Caco-2 (cell line): Measurements from ENCODE around the gene SPINK4. TPM values are rescaled to one million over a fixed set of nuclear protein-coding genes. Genes with fewer than 3 reads are reported as not detected.
A peak's percentile ranks its signal among the peaks of the same experiment; 100 is the strongest.

Source experiments
- BruUV-seq: library from RNA; stranded (reverse); fragments of 400-500 nt; replicated peaks from 2 replicates; lab custom pipeline; 2021; lab: Mats Ljungman, UMichigan
- CTCF ChIA-PET: fragments of 300-600 bp; sonication (Branson Sonifier 250); formaldehyde crosslinking; loops from one replicate; lab custom pipeline; 2022; ENCODE audit warnings: antibody characterized with exemption; lab: Charles Lee
- POLR2A ChIA-PET: fragments of 300-600 bp; sonication (Branson Sonifier 250); formaldehyde crosslinking; loops from one replicate; lab custom pipeline; 2022; ENCODE audit warnings: antibody characterized with exemption; lab: Charles Lee
- DNase-seq, 2 experiments: peaks; one replicate each; pipeline versions ENCODE4 v3.0.0 to v3.0.0-alpha.2; 2020 to 2022
- H3K27me3 ChIP-seq: replicated peaks from 2 replicates; pipeline ENCODE4 v1.6.0; 2011; ENCODE audit warnings: low read length; ENCODE audit not compliant: control insufficient read depth, insufficient read depth
- H3K36me3 ChIP-seq: 2 replicates; pipeline ENCODE4 v1.5.1; 2011; ENCODE audit warnings: low read length; ENCODE audit not compliant: control insufficient read depth, insufficient read depth
- H3K4me1 ChIP-seq: fragments of 250-450 bp; sonication (Bioruptor Pico); 2 replicates; pipeline ENCODE4 v1.5.1; 2020; ENCODE audit warnings: mild to moderate bottlenecking
- H3K4me3 ChIP-seq: 2 replicates; pipeline ENCODE4 v1.5.1; 2011; ENCODE audit warnings: low read depth, mild to moderate bottlenecking, control low read depth, low read length
- H3K9me3 ChIP-seq: fragments of 250-450 bp; sonication (Bioruptor Pico); 2 replicates; pipeline ENCODE4 v1.5.1; 2020; ENCODE audit warnings: mild to moderate bottlenecking, moderate library complexity
- H3K27ac Mint-ChIP-seq: one replicate; pipeline ENCODE4 v1.8.0; 2022; ENCODE audit warnings: mixed read lengths; ENCODE audit not compliant: unreplicated experiment
- H3K27me3 Mint-ChIP-seq: one replicate; pipeline ENCODE4 v1.8.0; 2022; ENCODE audit warnings: mixed read lengths; ENCODE audit not compliant: insufficient read depth, unreplicated experiment
- H3K36me3 Mint-ChIP-seq: one replicate; pipeline ENCODE4 v1.8.0; 2022; ENCODE audit warnings: mild to moderate bottlenecking, mixed read lengths; ENCODE audit not compliant: insufficient read depth, unreplicated experiment
- H3K4me1 Mint-ChIP-seq: one replicate; pipeline ENCODE4 v1.8.0; 2022; ENCODE audit warnings: low read depth, mixed read lengths; ENCODE audit not compliant: unreplicated experiment
- H3K4me3 Mint-ChIP-seq: one replicate; pipeline ENCODE4 v1.8.0; 2022; ENCODE audit warnings: mild to moderate bottlenecking, moderate library complexity, mixed read lengths; ENCODE audit not compliant: unreplicated experiment
- H3K9me3 Mint-ChIP-seq: one replicate; pipeline ENCODE4 v1.8.0; 2022; ENCODE audit warnings: mixed read lengths; ENCODE audit not compliant: unreplicated experiment
- CTCF ChIP-seq, 2 experiments: fragments of 200-600 bp in 1 of 2; IDR thresholded peaks; 1 replicate in 1 of 2; 2 replicates in 1 of 2; pipeline versions ENCODE4 v1.5.1 to v1.8.0; 2011 to 2022; ENCODE audit warnings: antibody characterized with exemption in 1 of 2, control low read depth in 1 of 2, inconsistent platforms in 1 of 2, low read depth in 1 of 2, low read length in 1 of 2, mild to moderate bottlenecking in 1 of 2, moderate library complexity in 1 of 2; ENCODE audit not compliant: insufficient read depth in 1 of 2, severe bottlenecking in 1 of 2, unreplicated experiment in 1 of 2
- intact Hi-C: fragments of 100-400 bp; cut with micrococcal nuclease; formaldehyde crosslinking; loops from one replicate; pipeline ENCODE4 v1.10.0; 2022; ENCODE audit not compliant: unreplicated experiment
- total RNA-seq: library from RNA; stranded (reverse); gene quantifications from 2 replicates; pipeline ENCODE4 v1.2.3, GENCODE V29; 2022

The SPINK4 gene
- total RNA-seq, 1 experiment from 2014 or later: 2.1 TPM

- TF ChIP-seq CTCF (IDR thresholded peaks at IDR 0.05; ENCODE audit: insufficient read depth in 1 of 2, low read depth in 1 of 2, low read length in 1 of 2, severe bottlenecking in 1 of 2, unreplicated experiment in 1 of 2): no peak
- H3K4me1 Mint-ChIP-seq: peaks cover 9% of the 10 kb centered on the region
- H3K9me3 Mint-ChIP-seq: no peaks in the 10 kb centered on the region
- Histone ChIP-seq H3K36me3 (no peaks in the 10 kb centered on the region), H3K4me1 (peaks cover 14% of the 10 kb centered on the region), H3K4me3 (no peak overlapping the region), H3K27me3 (no peaks in the 10 kb centered on the region), H3K9me3 (no peaks in the 10 kb centered on the region)
- H3K27ac Mint-ChIP-seq: peak overlapping the region; percentile 65
- no peak for DNase-seq
- peaks cover 10% of the 10 kb centered on the region for H3K36me3 Mint-ChIP-seq
- intact Hi-C loops: no loop called here
- peaks cover 4% of the 10 kb centered on the region for H3K27me3 Mint-ChIP-seq
- H3K4me3 Mint-ChIP-seq: no peak overlapping the region
- BruUV-seq: no TSS peak
- ChIA-PET POLR2A (no interaction called here), CTCF (interaction anchor here (0.6 kb wide), 1 partner anchor 84 kb away, joined by 3 read pairs; no protein-coding TSS in a partner anchor)
Observed at GRCh38 chr9:33231623-33231942, 8.4 kb upstream of the SPINK4 start.

- peaks cover 10% of the 10 kb centered on the region for H3K36me3 Mint-ChIP-seq
- no peaks in the 10 kb centered on the region for H3K9me3 ChIP-seq
- intact Hi-C loops: no loop called here
- TF ChIP-seq CTCF (IDR thresholded peaks at IDR 0.05; ENCODE audit: insufficient read depth in 1 of 2, low read depth in 1 of 2, low read length in 1 of 2, severe bottlenecking in 1 of 2, unreplicated experiment in 1 of 2): no peak
- ChIA-PET POLR2A (no interaction called here), CTCF (no interaction called here)
- H3K27me3 ChIP-seq: no peaks in the 10 kb centered on the region
- H3K36me3 ChIP-seq: no peaks in the 10 kb centered on the region
- peaks cover 14% of the 10 kb centered on the region for H3K4me1 ChIP-seq
- no peak for DNase-seq
- no peak overlapping the region for H3K27ac Mint-ChIP-seq
- H3K4me3 Mint-ChIP-seq: no peak overlapping the region
- H3K9me3 Mint-ChIP-seq: no peaks in the 10 kb centered on the region
- peaks cover 9% of the 10 kb centered on the region for H3K4me1 Mint-ChIP-seq
- no peak overlapping the region for H3K4me3 ChIP-seq
- BruUV-seq: no TSS peak
- peaks cover 4% of the 10 kb centered on the region for H3K27me3 Mint-ChIP-seq
Observed at GRCh38 chr9:33232815-33233214, 7.2 kb upstream of the SPINK4 start.

GRCh38 chr9:33233626-33234342 is 6.2 kb upstream of the SPINK4 start:
- no TSS peak for BruUV-seq
- H3K9me3 ChIP-seq: no peaks in the 10 kb centered on the region
- Mint-ChIP-seq H3K27me3 (peaks cover 4% of the 10 kb centered on the region), H3K27ac (no peak overlapping the region), H3K4me3 (no peak overlapping the region), H3K36me3 (peaks cover 10% of the 10 kb centered on the region), H3K4me1 (peaks cover 9% of the 10 kb centered on the region), H3K9me3 (no peaks in the 10 kb centered on the region)
- H3K36me3 ChIP-seq: no peaks in the 10 kb centered on the region
- H3K27me3 ChIP-seq: no peaks in the 10 kb centered on the region
- ChIA-PET CTCF (no interaction called here), POLR2A (no interaction called here)
- H3K4me1 ChIP-seq: peaks cover 14% of the 10 kb centered on the region
- no peak for DNase-seq
- TF ChIP-seq CTCF (IDR thresholded peaks at IDR 0.05; ENCODE audit: insufficient read depth in 1 of 2, low read depth in 1 of 2, low read length in 1 of 2, severe bottlenecking in 1 of 2, unreplicated experiment in 1 of 2): no peak
- no peak overlapping the region for H3K4me3 ChIP-seq
- intact Hi-C loops: no loop called here
